ENCODE data around the gene MBLAC2. TPM values are rescaled to one million over a fixed set of nuclear protein-coding genes. Genes with fewer than 3 reads are reported as not detected.

MBLAC2 gene
- total RNA-seq, 2 donors from 2014 or later = 3.5 to 5.0 TPM

- Histone ChIP-seq H3K36me3 (ENCODE audit: control insufficient read depth, insufficient read depth, low read length) (no peaks in the 10 kb centered on the region), H3K27ac (ENCODE audit: low read depth, low read length) (no peak overlapping the region), H3K4me1 (ENCODE audit: control insufficient read depth, insufficient read depth, low read length) (no peaks in the 10 kb centered on the region), H3K9me3 (ENCODE audit: control insufficient read depth, low read length) (no peaks in the 10 kb centered on the region), H3K9ac (ENCODE audit: extremely low read depth, low read length, poor library complexity, severe bottlenecking) (no peak overlapping the region), H3K4me3 (ENCODE audit: low read length) (no peak overlapping the region), H3K27me3 (ENCODE audit: control insufficient read depth, insufficient read depth, low read length, poor library complexity, severe bottlenecking) (no peaks in the 10 kb centered on the region)
- DNase-seq = no peak
- peaks cover 3% of the 10 kb centered on the region for H3K4me1 Mint-ChIP-seq
- no peak for TF ChIP-seq CTCF (conservative IDR thresholded peaks at IDR 0.05)
- no peak overlapping the region for H3K4me3 Mint-ChIP-seq
- no peaks in the 10 kb centered on the region for H3K9me3 Mint-ChIP-seq
- H3K36me3 Mint-ChIP-seq (ENCODE audit: low read depth) = peaks cover 2% of the 10 kb centered on the region
- 25 to 49% methylated on average over 4 of the region's 4 CpGs for WGBS, 2 experiments (ENCODE audit: insufficient coverage in 1 of 2, insufficient read length in 1 of 2)
- H3K27me3 Mint-ChIP-seq (ENCODE audit: insufficient read depth) = no peaks in the 10 kb centered on the region
- H3K27ac Mint-ChIP-seq = no peak overlapping the region
These were observed 13.3 kb downstream of the MBLAC2 start for GRCh38 chr5:90461288-90461687.

- Histone ChIP-seq H3K4me1 (ENCODE audit: control insufficient read depth, insufficient read depth, low read length) (no peaks in the 10 kb centered on the region), H3K27me3 (ENCODE audit: control insufficient read depth, insufficient read depth, low read length, poor library complexity, severe bottlenecking) (no peaks in the 10 kb centered on the region), H3K36me3 (ENCODE audit: control insufficient read depth, insufficient read depth, low read length) (no peaks in the 10 kb centered on the region), H3K4me3 (ENCODE audit: low read length) (no peak overlapping the region), H3K9ac (ENCODE audit: extremely low read depth, low read length, poor library complexity, severe bottlenecking) (no peak overlapping the region), H3K27ac (ENCODE audit: low read depth, low read length) (no peak overlapping the region), H3K9me3 (ENCODE audit: control insufficient read depth, low read length) (no peaks in the 10 kb centered on the region)
- Mint-ChIP-seq H3K27ac (no peak overlapping the region), H3K36me3 (ENCODE audit: low read depth) (no peaks in the 10 kb centered on the region), H3K27me3 (ENCODE audit: insufficient read depth) (no peaks in the 10 kb centered on the region), H3K4me1 (no peaks in the 10 kb centered on the region), H3K9me3 (peaks cover 4% of the 10 kb centered on the region), H3K4me3 (no peak overlapping the region)
- no peak for TF ChIP-seq CTCF (conservative IDR thresholded peaks at IDR 0.05)
- no peak for DNase-seq
These were observed 27.6 kb downstream of the MBLAC2 start for GRCh38 chr5:90446961-90447360.

GRCh38 chr5:90440644-90441043, 33.9 kb downstream of the MBLAC2 start:
- Mint-ChIP-seq H3K4me3 (no peak overlapping the region), H3K36me3 (ENCODE audit: low read depth) (no peaks in the 10 kb centered on the region), H3K4me1 (peaks cover 7% of the 10 kb centered on the region), H3K27ac (no peak overlapping the region), H3K27me3 (ENCODE audit: insufficient read depth) (peaks cover 3% of the 10 kb centered on the region), H3K9me3 (no peaks in the 10 kb centered on the region)
- H3K4me1 ChIP-seq (ENCODE audit: control insufficient read depth, insufficient read depth, low read length) = no peaks in the 10 kb centered on the region
- H3K36me3 ChIP-seq (ENCODE audit: control insufficient read depth, insufficient read depth, low read length) = no peaks in the 10 kb centered on the region
- TF ChIP-seq CTCF (conservative IDR thresholded peaks at IDR 0.05) = no peak
- H3K4me3 ChIP-seq (ENCODE audit: low read length) = no peak overlapping the region
- no peak overlapping the region for H3K27ac ChIP-seq (ENCODE audit: low read depth, low read length)
- H3K27me3 ChIP-seq (ENCODE audit: control insufficient read depth, insufficient read depth, low read length, poor library complexity, severe bottlenecking) = no peaks in the 10 kb centered on the region
- H3K9me3 ChIP-seq (ENCODE audit: control insufficient read depth, low read length) = no peaks in the 10 kb centered on the region
- no peak overlapping the region for H3K9ac ChIP-seq (ENCODE audit: extremely low read depth, low read length, poor library complexity, severe bottlenecking)
- no peak for DNase-seq
- 77% methylated on average over 2 of the region's 2 CpGs; no CpG with 5 or more reads in 1 of the 2 experiments for WGBS, 2 experiments (ENCODE audit: insufficient coverage in 1 of 2, insufficient read length in 1 of 2)

Measured in endodermal cell (in vitro differentiated cells).